Kidney epithelial cell (primary cell): Measurements from ENCODE around the gene NPTN. TPM values are rescaled to one million over a fixed set of nuclear protein-coding genes. Genes with fewer than 3 reads are reported as not detected.
"Not testable (repeated sequence)": the region's sequence is repeated elsewhere in the genome, so short reads cannot be mapped to it uniquely, and the experiment has no call there.

ENCODE experiments used
- DNase-seq: peaks from one replicate; pipeline ENCODE4 v3.0.0-alpha.2; 2010; ENCODE audit warnings: low read depth
- H3K27me3 ChIP-seq: 2 replicates; pipeline ENCODE4 v1.6.0; 2011; ENCODE audit warnings: low read length; ENCODE audit not compliant: control insufficient read depth, insufficient read depth
- H3K36me3 ChIP-seq: 2 replicates; pipeline ENCODE4 v1.5.1; 2011; ENCODE audit warnings: low read length; ENCODE audit not compliant: control insufficient read depth, insufficient read depth
- H3K4me3 ChIP-seq: 2 replicates; pipeline ENCODE4 v1.5.1; 2011; ENCODE audit warnings: low read depth, mild to moderate bottlenecking, control low read depth, low read length
- total RNA-seq: library from RNA; depleted of rRNA; stranded (reverse); fragments of >200 nt; gene quantifications from 2 replicates; pipeline ENCODE4 v1.2.3, GENCODE V29; 2015
- TF ChIP-seq, protein P1 (sequence below): IDR thresholded peaks from 2 replicates; pipeline ENCODE4 v1.5.1; 2011; ENCODE audit warnings: mild to moderate bottlenecking, moderate library complexity, low read length, control low read depth, inconsistent platforms; ENCODE audit not compliant: insufficient read depth, poor library complexity, severe bottlenecking

Gene NPTN
- total RNA-seq, 1 donor from 2014 or later: 96.5 TPM

DNA sequence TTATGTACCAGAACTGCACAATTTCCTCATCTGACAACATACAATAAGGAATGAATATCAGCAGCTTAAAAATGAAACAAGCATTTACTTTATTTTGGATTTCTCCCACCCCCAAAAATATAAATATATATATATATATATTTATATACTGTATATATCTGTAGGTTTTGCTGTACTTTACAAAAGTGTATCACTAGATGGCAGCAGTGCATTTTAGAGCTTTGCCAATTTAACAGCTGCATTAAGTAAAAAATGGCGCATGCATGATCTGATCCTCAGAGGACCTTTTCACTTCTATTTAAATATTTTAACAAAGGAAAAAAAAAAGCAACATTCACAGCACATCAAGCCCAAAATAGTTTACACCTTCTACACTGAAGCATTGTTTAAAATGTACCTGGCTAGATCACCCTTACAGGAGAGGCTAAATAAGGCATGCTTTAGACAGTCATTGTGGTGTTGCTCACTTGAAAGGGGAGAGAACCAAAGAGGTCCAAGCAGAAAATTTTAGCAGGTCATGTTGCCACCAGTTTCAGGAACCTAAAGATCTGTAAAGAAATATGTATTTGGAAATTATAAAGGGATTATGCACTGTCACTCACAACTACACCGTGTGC lies 72.6 kb downstream of the NPTN start:
- no peaks in the 10 kb centered on the region for H3K36me3 ChIP-seq
- H3K27me3 ChIP-seq: no peaks in the 10 kb centered on the region
- TF ChIP-seq, protein P1, sequence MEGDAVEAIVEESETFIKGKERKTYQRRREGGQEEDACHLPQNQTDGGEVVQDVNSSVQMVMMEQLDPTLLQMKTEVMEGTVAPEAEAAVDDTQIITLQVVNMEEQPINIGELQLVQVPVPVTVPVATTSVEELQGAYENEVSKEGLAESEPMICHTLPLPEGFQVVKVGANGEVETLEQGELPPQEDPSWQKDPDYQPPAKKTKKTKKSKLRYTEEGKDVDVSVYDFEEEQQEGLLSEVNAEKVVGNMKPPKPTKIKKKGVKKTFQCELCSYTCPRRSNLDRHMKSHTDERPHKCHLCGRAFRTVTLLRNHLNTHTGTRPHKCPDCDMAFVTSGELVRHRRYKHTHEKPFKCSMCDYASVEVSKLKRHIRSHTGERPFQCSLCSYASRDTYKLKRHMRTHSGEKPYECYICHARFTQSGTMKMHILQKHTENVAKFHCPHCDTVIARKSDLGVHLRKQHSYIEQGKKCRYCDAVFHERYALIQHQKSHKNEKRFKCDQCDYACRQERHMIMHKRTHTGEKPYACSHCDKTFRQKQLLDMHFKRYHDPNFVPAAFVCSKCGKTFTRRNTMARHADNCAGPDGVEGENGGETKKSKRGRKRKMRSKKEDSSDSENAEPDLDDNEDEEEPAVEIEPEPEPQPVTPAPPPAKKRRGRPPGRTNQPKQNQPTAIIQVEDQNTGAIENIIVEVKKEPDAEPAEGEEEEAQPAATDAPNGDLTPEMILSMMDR: peak; percentile 44
- peak; percentile 47 for DNase-seq
- no peak overlapping the region for H3K4me3 ChIP-seq

DNA sequence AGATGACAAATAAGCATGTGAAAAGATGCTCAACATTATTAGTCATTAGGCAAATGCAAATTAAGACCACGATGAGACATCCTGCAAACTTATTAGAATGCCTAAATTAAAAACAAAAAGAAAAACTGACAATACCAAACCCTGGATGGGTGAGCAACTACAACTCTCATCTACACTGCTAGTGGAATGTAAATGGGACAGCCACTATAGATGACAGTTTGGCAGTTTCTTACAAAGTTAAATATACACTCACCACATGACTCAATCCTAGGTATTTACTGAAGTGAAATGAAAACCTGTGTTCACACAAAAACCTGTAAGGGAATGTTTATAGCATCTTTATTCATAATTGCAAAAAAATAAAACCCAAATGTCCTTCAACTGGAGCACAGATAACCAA lies 74.7 kb downstream of the NPTN start:
- no peak for DNase-seq

DNA sequence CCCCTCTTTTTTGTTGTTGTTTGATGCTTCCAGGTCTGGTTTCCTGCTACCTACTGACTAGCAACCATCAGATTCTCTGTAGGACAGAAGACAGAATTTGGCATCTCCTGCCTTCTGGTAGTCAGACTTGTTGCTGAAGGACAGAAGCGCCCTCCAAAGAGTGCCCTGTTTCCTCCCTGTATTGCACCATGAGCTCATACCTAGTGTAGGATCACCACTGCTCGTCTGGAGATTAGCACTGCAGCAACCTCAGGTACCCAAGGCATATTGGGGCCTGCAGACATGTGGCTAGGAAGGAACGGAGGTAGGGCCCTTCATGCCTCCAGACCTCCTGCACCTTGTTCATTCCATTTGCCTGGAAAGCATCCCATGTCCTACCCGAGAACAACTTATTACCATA lies 78.1 kb downstream of the NPTN start:
- no peaks in the 10 kb centered on the region for H3K36me3 ChIP-seq
- no peak for DNase-seq
- no peaks in the 10 kb centered on the region for H3K27me3 ChIP-seq
- no peak overlapping the region for H3K4me3 ChIP-seq
- TF ChIP-seq, protein P1: no peak

More for the DNA sequence above, 74.7 kb downstream of the NPTN start:
- TF ChIP-seq, protein P1: no peak
- Histone ChIP-seq H3K27me3 (no peaks in the 10 kb centered on the region), H3K4me3 (no peak overlapping the region), H3K36me3 (no peaks in the 10 kb centered on the region)

DNA sequence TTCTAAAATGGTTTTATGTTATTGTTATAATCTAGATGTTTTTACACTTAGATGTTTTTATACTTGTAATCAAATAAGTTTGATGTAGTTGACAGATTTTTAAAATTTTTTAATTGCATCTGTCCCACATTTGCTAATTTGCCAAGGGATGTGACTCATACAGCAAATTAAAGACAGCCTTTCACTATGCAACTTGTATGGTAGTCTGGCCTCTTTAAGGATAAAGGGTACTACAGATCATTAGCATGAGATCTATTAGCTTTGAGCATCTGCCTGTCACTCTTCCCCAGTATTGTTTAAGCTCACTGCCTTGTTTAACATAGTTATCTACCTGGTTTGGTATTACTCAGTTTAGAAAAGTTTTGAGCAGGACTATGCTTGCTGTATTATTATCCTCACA lies 83.0 kb downstream of the NPTN start:
- H3K4me3 ChIP-seq: no peak overlapping the region
- DNase-seq: no peak
- TF ChIP-seq, protein P1: no peak
- no peaks in the 10 kb centered on the region for H3K27me3 ChIP-seq
- no peaks in the 10 kb centered on the region for H3K36me3 ChIP-seq

DNA sequence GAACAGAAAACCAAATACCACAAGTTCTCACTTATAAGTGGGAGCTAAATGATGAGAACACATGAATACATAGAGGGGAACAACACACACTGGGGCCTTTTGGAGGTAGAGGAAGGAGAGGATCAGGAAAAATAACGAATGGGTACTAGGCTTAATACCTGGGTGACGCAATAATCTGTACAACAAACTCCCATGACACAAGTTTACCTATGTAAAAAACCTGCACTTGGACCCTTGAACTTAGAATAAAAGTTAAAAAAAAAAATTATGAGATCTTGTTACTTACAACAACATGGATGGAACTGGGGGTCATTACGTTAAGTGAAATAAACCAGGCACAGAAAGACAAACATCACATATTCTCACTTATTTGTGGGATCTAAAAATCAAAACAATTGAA lies 84.3 kb downstream of the NPTN start:
- H3K36me3 ChIP-seq, H3K4me3 ChIP-seq, DNase-seq, H3K27me3 ChIP-seq: not testable (repeated sequence)

DNA sequence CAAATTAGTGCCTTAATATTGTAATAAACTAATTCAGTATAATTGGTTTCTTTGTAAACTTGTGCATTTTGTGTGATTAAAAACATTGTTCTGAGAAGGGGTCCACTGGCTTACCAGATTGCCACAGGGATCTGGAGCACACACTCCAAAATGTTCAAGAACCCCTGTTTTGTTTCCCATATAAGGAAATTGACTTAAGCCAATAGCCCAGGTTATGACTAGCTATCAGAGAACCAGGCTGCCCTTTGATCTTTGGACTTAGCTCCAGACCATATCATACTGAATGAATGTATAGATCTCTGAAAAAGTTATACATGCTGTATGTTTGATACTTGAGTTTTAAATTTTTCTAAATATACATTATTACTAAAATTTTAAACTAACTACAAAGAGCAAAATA lies 91.7 kb downstream of the NPTN start:
- H3K4me3 ChIP-seq: no peak overlapping the region
- no peak for DNase-seq
- no peaks in the 10 kb centered on the region for H3K27me3 ChIP-seq
- TF ChIP-seq, protein P1: no peak
- H3K36me3 ChIP-seq: no peaks in the 10 kb centered on the region
